M059J (cell line): Measurements from ENCODE around the gene PKP2. TPM values are rescaled to one million over a fixed set of nuclear protein-coding genes. Genes with fewer than 3 reads are reported as not detected.
"Not testable (repeated sequence)": the region's sequence is repeated elsewhere in the genome, so short reads cannot be mapped to it uniquely, and the experiment has no call there.

Experiments
- DNase-seq: peaks from one replicate; pipeline ENCODE4 v3.0.0-alpha.2; 2012; ENCODE audit warnings: low read depth
- total RNA-seq: library from RNA; depleted of rRNA; stranded (reverse); fragments of >200 nt; shearing (Covaris generic); gene quantifications from 2 replicates; pipeline ENCODE4 v1.2.3, GENCODE V29; 2014

PKP2 gene
- total RNA-seq, 1 experiment from 2014 or later: 6.2 TPM

- no peak for DNase-seq
Measured at GRCh38 chr12:32897281-32897610, 669 bp upstream of the PKP2 start.

DNA sequence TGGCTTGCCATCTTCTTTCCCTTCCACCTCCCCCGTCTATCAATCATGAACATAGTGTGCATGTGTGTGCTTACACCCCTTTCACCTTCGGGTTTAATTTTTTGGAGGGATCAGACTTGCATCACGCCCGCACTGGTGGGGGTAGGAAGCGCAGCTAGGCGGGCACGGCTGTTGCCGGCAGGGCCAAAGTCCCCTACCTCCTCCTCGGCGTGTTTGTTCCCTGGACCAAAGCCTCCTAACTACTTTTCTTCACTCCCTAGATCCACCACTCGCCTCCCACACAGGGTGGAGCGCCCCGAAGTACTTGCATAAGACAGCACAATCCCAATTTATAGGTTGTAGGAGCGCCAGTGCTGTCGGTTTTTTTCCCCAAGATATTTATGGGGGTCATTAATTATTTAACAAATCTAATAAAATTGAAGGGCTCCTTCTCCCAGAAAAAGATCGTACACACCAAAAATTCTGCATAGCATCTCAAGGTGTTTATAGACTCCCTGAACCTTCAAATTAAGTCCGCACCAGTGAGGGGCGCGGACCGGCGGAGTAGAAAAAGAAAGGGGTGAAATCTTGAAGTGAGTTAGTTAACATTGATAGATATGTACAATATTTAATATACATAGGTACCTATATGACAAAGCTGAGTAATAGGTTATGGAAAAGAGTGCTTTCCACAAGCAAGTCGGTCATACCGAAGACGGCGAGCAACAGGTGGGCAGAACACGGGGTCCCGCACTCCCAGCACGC is 717 bp downstream of the PKP2 start:
- DNase-seq: no peak

- DNase-seq: no peak
Measured at GRCh38 chr12:32894566-32894965, 2.0 kb downstream of the PKP2 start.

- DNase-seq: peak; percentile 20
Measured at GRCh38 chr12:32893458-32893857, 3.1 kb downstream of the PKP2 start.

DNA sequence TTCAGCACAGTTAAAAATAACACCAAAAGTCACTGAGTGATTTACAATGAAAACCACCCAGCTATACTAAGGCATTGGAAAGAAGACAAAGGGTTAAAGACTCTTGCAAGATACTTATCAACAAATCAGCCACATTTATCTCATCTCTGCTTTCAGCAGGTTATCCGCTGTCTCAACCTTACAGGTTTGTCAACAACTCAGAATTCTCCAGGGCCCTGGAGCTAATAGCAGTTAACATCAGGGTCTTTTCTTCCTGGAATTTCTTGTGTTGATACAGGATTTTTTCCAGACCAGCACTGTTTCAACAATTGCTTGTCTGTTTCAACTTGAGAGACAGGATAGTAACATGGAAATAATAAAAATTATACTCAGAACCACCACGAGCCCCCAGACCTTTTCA is 3.5 kb downstream of the PKP2 start:
- no peak for DNase-seq

GRCh38 chr12:32892369-32892768 is 4.2 kb downstream of the PKP2 start:
- peak; percentile 31 for DNase-seq

DNA sequence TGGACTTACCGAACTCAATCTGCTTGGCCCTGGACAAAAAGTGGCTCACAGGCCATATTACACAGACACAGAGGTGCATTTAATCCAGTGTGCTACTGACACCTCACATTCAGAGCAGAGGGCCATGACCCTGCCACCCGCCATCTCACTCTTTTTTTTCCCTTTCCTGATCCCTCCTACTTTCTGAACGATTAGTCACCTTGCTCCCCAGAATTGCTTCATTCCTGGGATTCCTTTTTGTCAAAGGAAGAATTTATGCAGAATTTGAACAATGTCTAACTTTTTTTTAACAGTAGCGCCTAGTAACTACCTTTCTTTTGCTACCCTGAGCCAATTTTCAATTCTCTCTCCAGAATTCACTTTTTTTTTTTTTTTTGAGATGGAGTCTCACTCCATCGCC is 4.6 kb downstream of the PKP2 start:
- peak; percentile 85 for DNase-seq

DNA sequence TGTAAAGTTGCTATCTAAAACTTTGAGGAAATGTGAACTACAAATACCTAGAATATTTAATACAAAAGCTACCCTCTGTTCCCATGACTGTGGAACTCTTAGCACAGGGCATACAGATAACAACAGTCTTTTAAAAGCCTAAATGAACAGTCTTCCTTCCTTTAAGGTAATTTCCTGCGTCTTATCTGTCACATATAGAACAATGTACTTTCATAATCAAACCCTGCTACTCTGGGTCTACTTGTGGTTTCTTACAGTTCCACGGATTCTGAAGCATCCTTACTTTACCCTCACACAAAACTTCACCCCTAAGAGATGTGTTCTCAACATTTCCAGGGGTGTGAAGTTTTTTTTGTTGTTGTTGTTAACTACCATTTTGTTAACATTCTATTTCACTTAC is 5.1 kb downstream of the PKP2 start:
- no peak for DNase-seq

- DNase-seq: no peak
Measured at GRCh38 chr12:32889011-32889760, 7.4 kb downstream of the PKP2 start.

DNA sequence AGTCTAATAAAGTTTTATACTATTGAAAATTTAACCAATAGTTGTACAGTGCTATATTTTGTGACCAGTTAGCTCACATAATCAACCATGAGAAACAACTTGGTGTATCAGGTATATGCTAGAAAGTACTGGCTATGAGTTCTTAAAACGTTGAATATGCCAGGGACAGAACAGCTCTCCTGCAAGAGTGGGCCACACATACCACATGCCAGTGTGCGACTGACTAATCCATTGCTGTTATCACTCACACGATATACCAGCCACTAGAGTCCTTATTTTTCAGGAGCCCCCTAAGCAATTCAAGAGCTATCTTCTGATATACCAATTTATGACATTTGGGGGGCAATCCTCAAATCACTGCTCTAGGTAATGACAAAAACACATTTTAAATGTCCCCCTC is 9.5 kb downstream of the PKP2 start:
- no peak for DNase-seq

- no peak for DNase-seq
Measured at GRCh38 chr12:32885831-32886230, 10.7 kb downstream of the PKP2 start.

DNA sequence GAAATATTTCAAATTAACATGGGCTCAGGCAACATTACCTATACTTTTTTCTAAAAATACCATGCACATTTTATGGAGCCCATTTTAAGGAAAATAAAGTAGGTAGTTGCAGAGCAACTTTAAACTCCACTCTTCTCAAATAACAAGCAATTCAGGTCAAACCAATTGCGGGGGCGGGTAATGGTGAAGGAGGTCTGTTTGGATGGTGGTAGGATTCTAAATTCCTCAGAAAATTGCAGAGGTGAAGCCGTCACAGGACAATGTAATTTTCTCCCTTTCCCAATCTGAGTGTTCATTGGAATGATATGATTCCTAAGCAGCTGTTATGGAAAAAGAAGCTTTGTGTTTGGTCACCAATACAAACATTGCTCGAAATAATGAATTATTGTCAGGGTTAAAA is 11.6 kb downstream of the PKP2 start:
- no peak for DNase-seq

DNA sequence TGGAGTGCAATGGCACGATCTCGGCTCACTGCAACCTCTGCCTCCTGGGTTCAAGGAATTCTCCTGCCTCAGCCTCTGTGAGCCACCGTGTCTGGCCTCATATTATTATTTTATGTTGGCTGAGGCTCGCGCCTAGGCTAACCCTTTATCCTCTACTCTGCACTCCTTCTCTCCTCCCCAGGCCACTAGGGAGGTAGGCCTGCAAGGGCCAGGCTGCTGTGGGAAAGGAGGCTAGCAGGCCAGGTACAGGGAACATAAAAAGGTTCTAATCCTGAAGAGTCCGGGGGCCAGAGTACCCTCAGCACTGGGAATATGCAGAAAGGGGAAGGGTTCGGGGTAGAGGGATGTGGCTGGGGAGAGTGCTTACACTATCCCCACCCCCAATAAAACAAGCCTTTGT is 14.9 kb downstream of the PKP2 start:
- DNase-seq: no peak

DNA sequence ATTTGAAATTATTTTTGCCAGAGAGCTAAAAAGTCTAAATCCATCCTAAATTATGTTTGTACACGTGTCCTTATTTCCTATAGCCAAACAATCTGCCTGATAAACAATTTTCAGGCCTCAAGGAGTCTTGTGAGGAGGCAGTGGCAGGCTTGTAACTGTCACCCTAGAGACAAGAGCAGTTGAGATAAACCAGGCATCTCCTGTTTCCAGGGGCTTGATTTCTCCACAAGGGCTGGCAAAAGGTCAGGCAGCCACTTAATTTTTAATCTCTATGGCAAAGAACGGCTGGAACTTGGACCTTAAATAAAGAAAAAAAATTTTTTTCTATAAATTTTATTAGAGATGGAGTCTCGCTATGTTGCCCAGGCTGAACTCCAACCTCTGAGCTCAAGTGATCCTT is 15.5 kb downstream of the PKP2 start:
- DNase-seq: no peak

GRCh38 chr12:32879066-32879465 is 17.5 kb downstream of the PKP2 start:
- not testable (repeated sequence) for DNase-seq

GRCh38 chr12:32877601-32878459 is 18.7 kb downstream of the PKP2 start:
- DNase-seq: no peak

GRCh38 chr12:32876004-32876403 is 20.6 kb downstream of the PKP2 start:
- no peak for DNase-seq

GRCh38 chr12:32874975-32875374 is 21.6 kb downstream of the PKP2 start:
- DNase-seq: no peak

- no peak for DNase-seq
Measured at GRCh38 chr12:32874078-32874477, 22.5 kb downstream of the PKP2 start.

DNA sequence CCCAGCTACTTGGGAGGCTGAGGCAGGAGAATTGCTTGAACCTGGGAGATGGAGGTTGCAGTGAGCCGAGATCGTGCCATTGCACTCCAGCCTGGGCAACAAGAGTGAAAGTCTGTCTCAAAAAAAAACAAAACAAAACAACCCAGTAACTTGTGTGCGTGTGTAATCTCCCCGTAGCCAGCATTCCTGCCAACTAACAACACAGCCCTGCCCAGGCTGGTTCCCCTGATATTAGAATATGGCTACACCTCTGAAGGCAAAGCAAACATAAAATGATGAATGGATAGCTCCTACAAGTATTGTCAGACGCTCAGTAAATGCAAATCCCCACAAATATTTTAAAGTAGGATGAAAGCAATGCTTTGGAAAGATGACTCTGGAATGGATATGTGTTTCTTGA is 24.2 kb downstream of the PKP2 start:
- not testable (repeated sequence) for DNase-seq

- DNase-seq: no peak
Measured at GRCh38 chr12:32870716-32871115, 25.9 kb downstream of the PKP2 start.

GRCh38 chr12:32868885-32869284 is 27.7 kb downstream of the PKP2 start:
- DNase-seq: no peak

DNA sequence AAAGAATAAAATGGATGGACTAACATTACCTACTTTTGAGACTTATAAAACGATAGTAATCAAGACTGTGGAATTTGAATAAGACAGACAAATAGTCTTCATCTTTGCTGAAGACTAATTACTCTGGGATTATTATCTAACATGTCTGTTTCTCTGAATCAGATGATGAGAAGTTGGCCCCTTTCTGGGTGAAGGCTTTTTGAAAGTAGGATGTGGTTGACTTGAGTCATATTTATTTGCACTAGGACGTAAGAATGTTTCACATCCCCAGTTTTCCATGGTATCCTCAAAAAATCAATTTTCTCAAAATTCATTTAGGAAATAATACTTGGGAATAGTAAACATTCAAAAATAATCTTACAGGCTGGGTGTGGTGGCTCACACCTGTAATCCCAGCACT is 31.8 kb downstream of the PKP2 start:
- DNase-seq: no peak
